Lower leg skin (tissue), 4 donors: ENCODE data around the gene L3MBTL3. TPM values are rescaled to one million over a fixed set of nuclear protein-coding genes. Genes with fewer than 3 reads are reported as not detected.
"Not testable (repeated sequence)": the region's sequence is repeated elsewhere in the genome, so short reads cannot be mapped to it uniquely, and the experiment has no call there.

Experiments
- DNase-seq, 2 donors: peaks; one replicate each; pipeline ENCODE4 v3.0.0-alpha.2; 2019; ENCODE audit warnings: low spot score in 2 of 2
- H3K4me3 ChIP-seq: fragments of 200-600 bp; sonication (generic); 2 replicates; pipeline ENCODE4 v1.5.1; 2017; ENCODE audit warnings: mild to moderate bottlenecking, low read depth; ENCODE audit not compliant: poor library complexity, severe bottlenecking
- CTCF ChIP-seq, 3 donors: fragments of 450-650 bp; IDR thresholded peaks; one replicate each; pipeline ENCODE4 v1.5.1; 2016; ENCODE audit warnings: antibody characterized with exemption in 3 of 3, mild to moderate bottlenecking in 3 of 3, moderate library complexity in 2 of 3
- POLR2A ChIP-seq, 2 donors: fragments of 450-650 bp; IDR thresholded peaks; one replicate each; pipeline ENCODE4 v1.6.1; 2016 to 2017; ENCODE audit warnings: antibody characterized with exemption in 2 of 2, mild to moderate bottlenecking in 1 of 2, moderate library complexity in 1 of 2
- WGBS, 2 donors: methylation state at CpG; one replicate each; pipeline ENCODE4 v1.1.5; 2018; 5-methylcytosine and 5-hydroxymethylcytosine counted together
- intact Hi-C: fragments of 100-400 bp; cut with DNase I; formaldehyde crosslinking; loops from one replicate; pipeline ENCODE4 v1.15.0; 2023; ENCODE audit warnings: low total_unique reads
- total RNA-seq, 4 donors: library from RNA; depleted of rRNA; stranded (reverse); fragments of >200 nt; gene quantifications; one replicate each; pipeline ENCODE4 v1.1.0, GENCODE V29; 2016

L3MBTL3 gene
- total RNA-seq, 4 donors from 2014 or later, result 4.0 to 10.0 (median 5.9) TPM

- TF ChIP-seq CTCF (IDR thresholded peaks at IDR 0.05), result no peak
- DNase-seq, result no peak
- intact Hi-C loops, result no loop called here
- H3K4me3 ChIP-seq, result no peak overlapping the region
- 67 to 74% methylated on average over 2 of the region's 2 CpGs for WGBS, 2 donors
Observed at GRCh38 chr6:130162421-130162820, 144.0 kb downstream of the L3MBTL3 start.

- WGBS, 2 donors, result 86 to 91% methylated on average over 2 of the region's 2 CpGs
- intact Hi-C loops, result no loop called here
- DNase-seq, result no peak
- TF ChIP-seq CTCF (IDR thresholded peaks at IDR 0.05), result no peak
- H3K4me3 ChIP-seq, result no peak overlapping the region
Observed at GRCh38 chr6:130163266-130163665, 144.9 kb downstream of the L3MBTL3 start.

- 74 to 82% methylated on average over 4 of the region's 4 CpGs for WGBS, 2 donors
- intact Hi-C loops, result no loop called here
- DNase-seq, result no peak
- H3K4me3 ChIP-seq, result no peak overlapping the region
- TF ChIP-seq CTCF (IDR thresholded peaks at IDR 0.05) (no peak), POLR2A (IDR thresholded peaks at IDR 0.05) (no peak)
Observed at GRCh38 chr6:130164251-130164650, 145.9 kb downstream of the L3MBTL3 start.

- WGBS, 2 donors, result 46 to 52% methylated on average over 5 of the region's 5 CpGs
Observed at GRCh38 chr6:130167655-130168054, 149.3 kb downstream of the L3MBTL3 start.

GRCh38 chr6:130170160-130170559 lies 151.8 kb downstream of the L3MBTL3 start:
- DNase-seq, intact Hi-C loops, H3K4me3 ChIP-seq: not testable (repeated sequence)
- 88 to 92% methylated on average over 4 of the region's 4 CpGs for WGBS, 2 donors

More at GRCh38 chr6:130167655-130168054, 149.3 kb downstream of the L3MBTL3 start:
- no peak for DNase-seq
- no peak overlapping the region for H3K4me3 ChIP-seq
- intact Hi-C loops, result no loop called here
- TF ChIP-seq CTCF (IDR thresholded peaks at IDR 0.05) (no peak), POLR2A (IDR thresholded peaks at IDR 0.05) (no peak)

- WGBS, 2 donors, result 83 to 94% methylated on average over 4 of the region's 4 CpGs
Observed at GRCh38 chr6:130173377-130174004, 155.1 kb downstream of the L3MBTL3 start.

GRCh38 chr6:130176378-130176777 lies 158.0 kb downstream of the L3MBTL3 start:
- no peak for DNase-seq
- no peak overlapping the region for H3K4me3 ChIP-seq
- TF ChIP-seq CTCF (IDR thresholded peaks at IDR 0.05) (no peak), POLR2A (IDR thresholded peaks at IDR 0.05) (no peak)
- WGBS, 2 donors, result 88 to 94% methylated on average over 1 of the region's 1 CpG
- intact Hi-C loops, result no loop called here

More at GRCh38 chr6:130173377-130174004, 155.1 kb downstream of the L3MBTL3 start:
- H3K4me3 ChIP-seq, intact Hi-C loops, DNase-seq: not testable (repeated sequence)
